K562 (cell line): ENCODE results near the gene EIF5. TPM values are rescaled to one million over a fixed set of nuclear protein-coding genes. Genes with fewer than 3 reads are reported as not detected.

Experiments used
- BRCA1 ChIP-seq, 2 experiments: fragments of 450-650 bp in 1 of 2; sonication (generic) in 1 of 2; formaldehyde crosslinking in 1 of 2; IDR thresholded peaks; 2 replicates each; pipeline versions ENCODE4 v1.5.0 to v1.6.1; 2017 to 2020; ENCODE audit warnings: mild to moderate bottlenecking in 1 of 2, missing genetic modification reagents in 1 of 2
- BRF1 ChIP-seq: IDR thresholded peaks from 3 replicates; pipeline ENCODE4 v1.6.1; 2011; ENCODE audit warnings: borderline replicate concordance, mild to moderate bottlenecking; ENCODE audit not compliant: insufficient read length; ENCODE audit errors: extremely low read depth
- CREM ChIP-seq: IDR thresholded peaks from 2 replicates; pipeline ENCODE4 v1.6.1; 2014; ENCODE audit warnings: antibody characterized with exemption, low read depth
- EP400 ChIP-seq: fragments of 450-650 bp; IDR thresholded peaks from 2 replicates; pipeline ENCODE4 v1.6.1; 2017; ENCODE audit warnings: antibody characterized with exemption, mild to moderate bottlenecking, moderate library complexity
- HCFC1 ChIP-seq: IDR thresholded peaks from 2 replicates; pipeline ENCODE4 v1.6.1; 2012; ENCODE audit warnings: low read depth, low read length, improper control_type of control experiment
- HLTF ChIP-seq: fragments of 450-650 bp; IDR thresholded peaks from 2 replicates; pipeline ENCODE4 v1.6.1; 2016
- IFI16 ChIP-seq: fragments of 250-450 bp; sonication (Bioruptor Pico); IDR thresholded peaks from 2 replicates; pipeline ENCODE4 v2.1.2; 2022; ENCODE audit warnings: mild to moderate bottlenecking, inconsistent platforms
- KHSRP ChIP-seq: fragments of 450-650 bp; IDR thresholded peaks from 2 replicates; pipeline ENCODE4 v1.6.1; 2017
- MCM5 ChIP-seq: fragments of 450-650 bp; IDR thresholded peaks from 2 replicates; pipeline ENCODE4 v1.6.1; 2016; ENCODE audit warnings: low read depth
- NR2C1 ChIP-seq, 2 experiments: fragments of 450-650 bp; IDR thresholded peaks; 2 replicates each; pipeline ENCODE4 v1.6.1; 2017; ENCODE audit warnings: mild to moderate bottlenecking in 2 of 2, antibody characterized with exemption in 1 of 2, inconsistent platforms in 1 of 2, missing compliant biosample characterization in 1 of 2, missing genetic modification characterization in 1 of 2
- POU5F1 ChIP-seq: fragments of 150-350 bp; IDR thresholded peaks from 2 replicates; pipeline ENCODE4 v1.6.1; 2014; ENCODE audit warnings: borderline replicate concordance, low read length, low read depth, mild to moderate bottlenecking; ENCODE audit not compliant: partially characterized antibody
- RHOXF2B ChIP-seq: fragments of 250-450 bp; sonication (Bioruptor Pico); conservative IDR thresholded peaks from 2 replicates; pipeline ENCODE4 v1.5.1; 2021
- SMAD1 ChIP-seq: fragments of 150-350 bp; IDR thresholded peaks from 2 replicates; pipeline ENCODE4 v1.6.1; 2014; ENCODE audit warnings: low read length, low read depth; ENCODE audit not compliant: partially characterized antibody
- SMARCE1 ChIP-seq: fragments of 450-650 bp; IDR thresholded peaks from 2 replicates; pipeline ENCODE4 v1.7.1; 2016; ENCODE audit warnings: mild to moderate bottlenecking
- SNAPC5 ChIP-seq: fragments of 250-450 bp; sonication (Bioruptor Pico); IDR thresholded peaks from 2 replicates; pipeline ENCODE4 v1.8.0; 2021; ENCODE audit warnings: moderate library complexity, mild to moderate bottlenecking, inconsistent platforms
- STAG1 ChIP-seq: sonication (generic); formaldehyde crosslinking; IDR thresholded peaks from 2 replicates; pipeline ENCODE4 v1.5.0; 2020; ENCODE audit warnings: missing genetic modification reagents, borderline replicate concordance
- SUPT5H ChIP-seq: fragments of 450-650 bp; IDR thresholded peaks from 2 replicates; pipeline ENCODE4 v1.6.1; 2016
- TBP ChIP-seq: optimal IDR thresholded peaks from 2 replicates; pipeline ENCODE3; 2011; ENCODE audit warnings: low read depth, low read length, improper control_type of control experiment
- TEAD1 ChIP-seq, 2 experiments: fragments of 450-650 bp in 1 of 2; sonication (generic) in 1 of 2; formaldehyde crosslinking; IDR thresholded peaks; 2 replicates each; pipeline versions ENCODE4 v1.4.0 to v1.8.0; 2020 to 2022; ENCODE audit warnings: mild to moderate bottlenecking in 2 of 2, missing genetic modification reagents in 1 of 2
- THAP7 ChIP-seq: fragments of 250-450 bp; sonication (Bioruptor Pico); IDR thresholded peaks from 2 replicates; pipeline ENCODE4 v1.5.0; 2021
- TSC22D4 ChIP-seq: fragments of 450-650 bp; IDR thresholded peaks from 2 replicates; pipeline ENCODE4 v1.6.1; 2016; ENCODE audit warnings: missing genetic modification characterization, missing biosample characterization, control low read depth
- ZFP1 ChIP-seq: fragments of 450-650 bp; formaldehyde crosslinking; IDR thresholded peaks from 2 replicates; pipeline ENCODE4 v1.4.0; 2020; ENCODE audit warnings: mild to moderate bottlenecking, mixed read lengths
- ZNF583 ChIP-seq: fragments of 250-450 bp; sonication (Bioruptor Pico); IDR thresholded peaks from 2 replicates; pipeline ENCODE4 v1.4.0; 2020
- ZNF592 ChIP-seq: fragments of 450-650 bp; IDR thresholded peaks from 2 replicates; pipeline ENCODE4 v1.6.1; 2017; ENCODE audit warnings: antibody characterized with exemption, mild to moderate bottlenecking
- ZNF644 ChIP-seq: fragments of 200-800 bp; sonication (Bioruptor generic); IDR thresholded peaks from 2 replicates; pipeline ENCODE4 v1.6.1; 2016; ENCODE audit warnings: low read depth, missing genetic modification characterization, missing compliant biosample characterization
- ZNF699 ChIP-seq: fragments of 250-450 bp; sonication (Bioruptor Pico); IDR thresholded peaks from 2 replicates; pipeline ENCODE4 v1.8.0; 2021; ENCODE audit warnings: mild to moderate bottlenecking, moderate library complexity; ENCODE audit not compliant: insufficient replicate concordance
- polyA plus RNA-seq, 8 experiments: library from polyadenylated mRNA; depleted of rRNA in 4 of 8; stranded (reverse) in 5 of 8; unstranded in 3 of 8; fragments of >200 nt; fragmentation: Nextera tagmentation in 2 of 8; fragmentation: Illumina TruSeq in 1 of 8; extraction: Ambion mirVana in 2 of 8; extraction: Trizol in 1 of 8; gene quantifications; 2 replicates each; pipeline versions ENCODE4 v1.2.1 to v1.2.3, GENCODE V29; 2011 to 2014; ENCODE audit warnings: inconsistent platforms in 1 of 8, missing spikeins in 1 of 8
- total RNA-seq, 7 experiments: library from RNA; depleted of rRNA in 6 of 7; stranded (reverse); fragments of >200 nt in 6 of 7; fragmentation: Illumina TruSeq in 2 of 7; extraction: Trizol in 2 of 7; gene quantifications; 2 replicates each; pipeline versions ENCODE4 v1.2.1 to v1.2.3, GENCODE V29; 2011 to 2021; ENCODE audit warnings: low replicate concordance in 1 of 7

The EIF5 gene
- total and polyA plus RNA-seq, 9 of the 15 experiments (the other 6 are each of a cell fraction or from before 2014, with no cell fraction given), result 92.7 to 442 (median 190) TPM

DNA sequence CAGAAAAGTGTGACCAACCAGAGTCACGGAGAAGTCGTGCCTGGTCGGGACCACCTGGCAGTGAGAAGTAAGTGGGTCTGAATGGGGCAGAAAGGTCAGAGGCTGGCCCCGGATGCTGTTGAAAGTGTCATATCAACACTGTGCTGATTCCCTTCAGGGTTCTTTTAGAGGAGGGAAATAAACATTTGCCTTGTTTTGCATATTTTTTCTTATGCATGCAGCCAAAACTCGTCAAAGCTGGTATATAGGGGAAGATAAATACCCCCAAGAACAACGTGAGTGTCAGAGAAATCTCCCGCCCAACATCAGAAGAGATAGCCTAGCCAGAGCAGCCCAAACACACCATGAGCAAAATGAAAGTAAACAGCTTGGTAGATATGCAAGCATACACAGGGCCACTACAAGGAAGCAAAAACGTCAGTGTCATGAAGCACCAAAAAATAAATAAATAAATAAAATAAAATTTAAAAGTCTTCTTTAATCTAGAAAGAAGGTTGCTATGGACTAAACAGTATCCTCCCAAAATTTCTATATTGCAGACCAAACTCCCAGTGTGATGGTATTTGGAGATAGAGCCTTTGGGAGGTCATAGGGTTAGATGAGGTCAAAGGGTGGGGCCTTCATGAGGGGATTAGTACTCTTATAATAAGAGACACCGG, 22.1 kb downstream of the EIF5 start (continued):
- TF ChIP-seq ZNF592, result peak; percentile 30; the same call in 1 of the 2 replicates
- no peak for TF ChIP-seq ZNF583 (CRISPR knock-in tag)
- TF ChIP-seq BRF1, result no peak
- no peak for TF ChIP-seq TSC22D4 (tag)
- TF ChIP-seq NR2C1 (IDR thresholded peaks at IDR 0.05), result peak; percentile 89
- peak; percentile 86 for TF ChIP-seq NR2C1 (tag; IDR thresholded peaks at IDR 0.05)
- TF ChIP-seq HLTF, result no peak
- TF ChIP-seq MCM5, result no peak
- TF ChIP-seq ZNF699 (CRISPR knock-in tag), result no peak
- TF ChIP-seq TBP, result peak; percentile 82
- peak; percentile 24; the same call in 1 of the 2 replicates for TF ChIP-seq EP400
- TF ChIP-seq BRCA1 (IDR thresholded peaks at IDR 0.05), result no peak
- TF ChIP-seq BRCA1 (CRISPR knock-in tag; IDR thresholded peaks at IDR 0.05), result no peak
- TF ChIP-seq SUPT5H, result peak; percentile 46; the same call in 1 of the 2 replicates
- TF ChIP-seq TEAD1 (CRISPR knock-in tag; IDR thresholded peaks at IDR 0.05), result no peak
- TF ChIP-seq ZFP1 (CRISPR knock-in tag), result no peak
- TF ChIP-seq CREM, result no peak
- no peak for TF ChIP-seq ZNF644 (tag)
- TF ChIP-seq POU5F1, result no peak
- no peak for TF ChIP-seq HCFC1
- TF ChIP-seq THAP7, result no peak
- no peak for TF ChIP-seq KHSRP
- TF ChIP-seq IFI16, result no peak
- TF ChIP-seq SMAD1, result no peak
- 0 out of 2 replicates have a peak, but pooled peaks have one; percentile 26 for TF ChIP-seq SNAPC5 (CRISPR knock-in tag)
- TF ChIP-seq SMARCE1, result no peak
- no peak for TF ChIP-seq STAG1 (CRISPR knock-in tag)
- TF ChIP-seq RHOXF2B (CRISPR knock-in tag), result no peak
